Vagina (tissue), 2 donors: ENCODE measurements around the gene NAP1L4.

Source experiments
- CTCF ChIP-seq, 3 experiments: fragments of 450-650 bp in 2 of 3; fragments of 200-600 bp in 1 of 3; sonication (generic) in 1 of 3; IDR thresholded peaks; one replicate each; pipeline ENCODE4 v1.5.1; 2017 to 2019; ENCODE audit warnings: antibody characterized with exemption in 3 of 3, mild to moderate bottlenecking in 2 of 3, moderate library complexity in 2 of 3
- POLR2A ChIP-seq, 2 donors: fragments of 450-650 bp; IDR thresholded peaks; one replicate each; pipeline ENCODE4 v1.6.1; 2017; ENCODE audit warnings: antibody characterized with exemption in 2 of 2, mild to moderate bottlenecking in 2 of 2, moderate library complexity in 2 of 2

- TF ChIP-seq CTCF (IDR thresholded peaks at IDR 0.05) (no peak), POLR2A (IDR thresholded peaks at IDR 0.05) (no peak)
These were observed 60.7 kb downstream of the NAP1L4 start for GRCh38 chr11:2931420-2931746.
